CD14-positive monocyte (primary cell): ENCODE measurements around the gene SRCIN1. TPM values are rescaled to one million over a fixed set of nuclear protein-coding genes. Genes with fewer than 3 reads are reported as not detected.
A peak's percentile ranks its signal among the peaks of the same experiment; 100 is the strongest.

ENCODE experiments used
- DNase-seq, 3 donors: peaks; one replicate each; pipeline ENCODE4 v3.0.0-alpha.2; 2011 to 2022
- H2AFZ ChIP-seq: 2 replicates; pipeline ENCODE4 v1.6.0; 2012; ENCODE audit warnings: mild to moderate bottlenecking, low read depth, low read length, inconsistent platforms; ENCODE audit not compliant: insufficient read depth, poor library complexity, severe bottlenecking
- H3K27ac ChIP-seq, 2 donors: 1 replicate in 1 of 2; 2 replicates in 1 of 2; pipeline ENCODE4 v1.5.1; 2012 to 2013; ENCODE audit warnings: low read length in 2 of 2, control low read depth in 1 of 2, inconsistent platforms in 1 of 2, low read depth in 1 of 2, mild to moderate bottlenecking in 1 of 2
- H3K27me3 ChIP-seq, 2 donors: one replicate each; pipeline versions ENCODE4 v1.6.0 to v1.6.1; 2011 to 2013; ENCODE audit warnings: low read length in 2 of 2; ENCODE audit not compliant: control insufficient read depth in 2 of 2, insufficient read depth in 2 of 2
- H3K36me3 ChIP-seq, 2 donors: replicated peaks in 1 of 2; 1 replicate in 1 of 2; 2 replicates in 1 of 2; pipeline versions ENCODE4 v1.5.1 to v1.6.1; 2012 to 2013; ENCODE audit warnings: low read length in 2 of 2, control low read depth in 1 of 2, inconsistent platforms in 1 of 2, mild to moderate bottlenecking in 1 of 2; ENCODE audit not compliant: insufficient read depth in 2 of 2, control insufficient read depth in 1 of 2
- H3K4me1 ChIP-seq, 2 donors: 1 replicate in 1 of 2; 2 replicates in 1 of 2; pipeline versions ENCODE4 v1.5.1 to v1.6.1; 2012 to 2013; ENCODE audit warnings: low read length in 2 of 2, control low read depth in 1 of 2, inconsistent platforms in 1 of 2, mild to moderate bottlenecking in 1 of 2, moderate library complexity in 1 of 2; ENCODE audit not compliant: insufficient read depth in 2 of 2, control insufficient read depth in 1 of 2
- H3K4me2 ChIP-seq: replicated peaks from 2 replicates; pipeline ENCODE3; 2012; ENCODE audit warnings: low read length, moderate library complexity, mild to moderate bottlenecking; ENCODE audit not compliant: poor library complexity, severe bottlenecking; ENCODE audit errors: extremely low read depth
- H3K4me3 ChIP-seq, 3 experiments: fragments of 200-600 bp in 1 of 3; sonication (generic) in 1 of 3; replicated peaks in 1 of 3; 1 replicate in 2 of 3; 2 replicates in 1 of 3; pipeline ENCODE4 v1.5.1; 2011 to 2013; ENCODE audit warnings: low read length in 3 of 3, mild to moderate bottlenecking in 3 of 3, control low read depth in 2 of 3, low read depth in 2 of 3, inconsistent platforms in 1 of 3, moderate library complexity in 1 of 3
- H3K79me2 ChIP-seq: 2 replicates; pipeline ENCODE4 v1.6.0; 2012; ENCODE audit warnings: mild to moderate bottlenecking, control low read depth, inconsistent platforms, low read length, moderate library complexity; ENCODE audit not compliant: insufficient read depth
- H3K9ac ChIP-seq: 2 replicates; pipeline ENCODE4 v1.6.0; 2017; ENCODE audit warnings: low read length, mild to moderate bottlenecking; ENCODE audit not compliant: insufficient read depth, poor library complexity, severe bottlenecking
- H3K9me3 ChIP-seq, 2 donors: replicated peaks in 1 of 2; 1 replicate in 1 of 2; 2 replicates in 1 of 2; pipeline versions ENCODE4 v1.5.1 to v1.6.1; 2012 to 2013; ENCODE audit warnings: low read length in 2 of 2, control low read depth in 1 of 2; ENCODE audit not compliant: control insufficient read depth in 1 of 2, insufficient read depth in 1 of 2
- H4K20me1 ChIP-seq: 2 replicates; pipeline ENCODE4 v1.6.0; 2012; ENCODE audit warnings: mild to moderate bottlenecking, low read length, control low read depth, moderate library complexity; ENCODE audit not compliant: insufficient read depth
- H3K27ac Mint-ChIP-seq, 7 donors: one replicate each; pipeline ENCODE4 v1.8.0; 2020; ENCODE audit warnings: mild to moderate bottlenecking in 7 of 7, mixed read lengths in 7 of 7, moderate library complexity in 6 of 7, inconsistent platforms in 2 of 7
- H3K27me3 Mint-ChIP-seq, 3 donors: one replicate each; pipeline ENCODE4 v1.8.0; 2021 to 2022; ENCODE audit warnings: low read depth in 3 of 3, mild to moderate bottlenecking in 3 of 3, mixed read lengths in 3 of 3, moderate library complexity in 3 of 3, inconsistent platforms in 1 of 3
- H3K36me3 Mint-ChIP-seq, 2 donors: one replicate each; pipeline ENCODE4 v1.8.0; 2020; ENCODE audit warnings: mixed read lengths in 2 of 2, inconsistent platforms in 1 of 2, mild to moderate bottlenecking in 1 of 2
- H3K4me1 Mint-ChIP-seq: one replicate; pipeline ENCODE4 v1.8.0; 2020; ENCODE audit warnings: mild to moderate bottlenecking, mixed read lengths
- H3K4me3 Mint-ChIP-seq, 2 donors: one replicate each; pipeline ENCODE4 v1.8.0; 2020; ENCODE audit warnings: mild to moderate bottlenecking in 2 of 2, mixed read lengths in 2 of 2, moderate library complexity in 1 of 2
- H3K9me3 Mint-ChIP-seq, 7 donors: one replicate each; pipeline ENCODE4 v1.8.0; 2020 to 2022; ENCODE audit warnings: mixed read lengths in 7 of 7, mild to moderate bottlenecking in 6 of 7, moderate library complexity in 6 of 7, inconsistent platforms in 2 of 7
- WGBS: methylation state at CpG from one replicate; pipeline ENCODE4 v1.1.5; 2013; ENCODE audit warnings: missing lambda C conversion rate; ENCODE audit not compliant: insufficient coverage; 5-methylcytosine and 5-hydroxymethylcytosine counted together
- intact Hi-C, 2 donors: fragments of 100-400 bp; cut with micrococcal nuclease; formaldehyde crosslinking; loops; one replicate each; pipeline versions ENCODE4 v1.15.0 to v1.15.1; 2023
- polyA plus RNA-seq, 3 donors: library from polyadenylated mRNA; depleted of rRNA in 1 of 3; unstranded in 2 of 3; stranded (reverse) in 1 of 3; fragments of 300-500 nt in 2 of 3; fragments of >200 nt in 1 of 3; fragmentation: Illumina TruSeq in 2 of 3; gene quantifications; 1 replicate in 2 of 3; 2 replicates in 1 of 3; pipeline ENCODE4 v1.2.3, GENCODE V29; 2012 to 2021
- TF ChIP-seq, protein P1 (sequence below): fragments of 200-600 bp; IDR thresholded peaks from one replicate; pipeline ENCODE4 v1.8.0; 2022; ENCODE audit warnings: antibody characterized with exemption, mild to moderate bottlenecking

Gene SRCIN1
- polyA plus RNA-seq, 3 donors: 0.01 TPM; not detected in 2

DNA sequence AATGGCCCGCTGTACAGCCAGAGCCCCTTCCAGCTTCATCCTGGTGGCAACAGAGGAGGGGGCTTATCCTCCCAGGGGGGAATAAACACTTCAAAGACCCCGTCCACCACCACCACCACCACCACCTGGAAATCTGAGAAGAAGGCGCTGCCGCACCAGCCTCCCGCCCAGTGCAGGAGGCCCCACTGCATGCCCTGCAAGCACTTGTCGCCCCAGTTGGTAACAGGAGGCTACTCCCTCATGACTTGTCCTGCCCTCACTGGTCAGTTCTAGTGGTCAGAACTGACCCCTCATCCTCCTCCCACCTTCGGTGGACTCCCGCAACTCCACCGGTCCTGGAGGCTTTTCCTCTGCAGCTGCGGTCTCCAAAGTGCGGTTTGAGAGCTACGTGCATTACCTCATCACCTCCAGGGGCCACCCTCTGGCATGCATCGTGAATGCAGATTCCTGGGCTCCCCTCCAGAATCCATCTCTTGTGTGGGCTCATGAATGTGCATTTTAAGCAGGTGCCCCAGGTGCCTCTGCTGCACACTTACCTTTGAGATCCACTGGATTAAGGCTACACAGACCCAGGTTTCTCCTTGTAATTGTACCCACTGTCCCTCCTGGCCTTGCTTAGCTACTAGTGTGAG is 71.8 kb downstream of the SRCIN1 start:
- Histone ChIP-seq H3K9ac (no peak overlapping the region), H3K79me2 (no peaks in the 10 kb centered on the region), H3K36me3 (no peaks in the 10 kb centered on the region), H4K20me1 (no peaks in the 10 kb centered on the region), H3K4me2 (no peak overlapping the region), H3K4me1 (no peaks in the 10 kb centered on the region), H2AFZ (no peak overlapping the region), H3K27ac (no peak overlapping the region), H3K9me3 (no peaks in the 10 kb centered on the region), H3K27me3 (no peaks in the 10 kb centered on the region), H3K4me3 (no peak overlapping the region)
- DNase-seq: no peak
- H3K36me3 Mint-ChIP-seq: no peaks in the 10 kb centered on the region
- TF ChIP-seq, protein P1, sequence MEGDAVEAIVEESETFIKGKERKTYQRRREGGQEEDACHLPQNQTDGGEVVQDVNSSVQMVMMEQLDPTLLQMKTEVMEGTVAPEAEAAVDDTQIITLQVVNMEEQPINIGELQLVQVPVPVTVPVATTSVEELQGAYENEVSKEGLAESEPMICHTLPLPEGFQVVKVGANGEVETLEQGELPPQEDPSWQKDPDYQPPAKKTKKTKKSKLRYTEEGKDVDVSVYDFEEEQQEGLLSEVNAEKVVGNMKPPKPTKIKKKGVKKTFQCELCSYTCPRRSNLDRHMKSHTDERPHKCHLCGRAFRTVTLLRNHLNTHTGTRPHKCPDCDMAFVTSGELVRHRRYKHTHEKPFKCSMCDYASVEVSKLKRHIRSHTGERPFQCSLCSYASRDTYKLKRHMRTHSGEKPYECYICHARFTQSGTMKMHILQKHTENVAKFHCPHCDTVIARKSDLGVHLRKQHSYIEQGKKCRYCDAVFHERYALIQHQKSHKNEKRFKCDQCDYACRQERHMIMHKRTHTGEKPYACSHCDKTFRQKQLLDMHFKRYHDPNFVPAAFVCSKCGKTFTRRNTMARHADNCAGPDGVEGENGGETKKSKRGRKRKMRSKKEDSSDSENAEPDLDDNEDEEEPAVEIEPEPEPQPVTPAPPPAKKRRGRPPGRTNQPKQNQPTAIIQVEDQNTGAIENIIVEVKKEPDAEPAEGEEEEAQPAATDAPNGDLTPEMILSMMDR: no peak
- intact Hi-C loops: no loop called here
- peaks cover 8 to 31% (median 20%) of the 10 kb centered on the region in 3 donors for H3K27me3 Mint-ChIP-seq
- H3K4me1 Mint-ChIP-seq: no peaks in the 10 kb centered on the region
- WGBS: 72% methylated on average over 11 of the region's 13 CpGs
- H3K9me3 Mint-ChIP-seq: peaks cover 0 to 2% (median 0%) of the 10 kb centered on the region in 7 donors
- H3K4me3 Mint-ChIP-seq: no peak overlapping the region
- peak overlapping the region in 1 of 7 donors; percentile 31 for H3K27ac Mint-ChIP-seq

GRCh38 chr17:38533241-38533640 is 72.5 kb downstream of the SRCIN1 start:
- peaks cover 8 to 37% (median 20%) of the 10 kb centered on the region in 3 donors for H3K27me3 Mint-ChIP-seq
- no peaks in the 10 kb centered on the region for H3K36me3 Mint-ChIP-seq
- Histone ChIP-seq H4K20me1 (no peaks in the 10 kb centered on the region), H3K27ac (no peak overlapping the region), H3K27me3 (no peaks in the 10 kb centered on the region), H3K79me2 (no peaks in the 10 kb centered on the region), H3K4me1 (no peaks in the 10 kb centered on the region), H3K4me3 (no peak overlapping the region), H3K4me2 (no peak overlapping the region), H2AFZ (no peak overlapping the region), H3K36me3 (no peaks in the 10 kb centered on the region), H3K9me3 (no peaks in the 10 kb centered on the region), H3K9ac (no peak overlapping the region)
- 93% methylated on average over 2 of the region's 9 CpGs for WGBS
- TF ChIP-seq, protein P1: no peak
- no peaks in the 10 kb centered on the region for H3K4me1 Mint-ChIP-seq
- H3K27ac Mint-ChIP-seq: no peak overlapping the region
- intact Hi-C loops: no loop called here
- H3K9me3 Mint-ChIP-seq: peaks cover 0 to 2% (median 0%) of the 10 kb centered on the region in 7 donors
- DNase-seq: no peak
- no peak overlapping the region for H3K4me3 Mint-ChIP-seq
